Thoracic aorta (tissue), 2 donors: ENCODE results near the gene PUS7. TPM values are rescaled to one million over a fixed set of nuclear protein-coding genes. Genes with fewer than 3 reads are reported as not detected.
"Not testable (repeated sequence)": the region's sequence is repeated elsewhere in the genome, so short reads cannot be mapped to it uniquely, and the experiment has no call there.

Experiments used
- ATAC-seq: fragments of 150-250 bp; one replicate; pipeline ENCODE4 v1.8.0; 2017; ENCODE audit warnings: low read depth; ENCODE audit not compliant: insufficient number of reproducible peaks, low FRiP score
- DNase-seq: peaks from one replicate; pipeline ENCODE4 v3.0.0-alpha.2; 2020; ENCODE audit warnings: low spot score
- H3K27ac ChIP-seq, 2 donors: fragments of 200-600 bp; sonication (generic); 1 replicate in 1 of 2; 2 replicates in 1 of 2; pipeline ENCODE4 v1.5.1; 2016; ENCODE audit warnings: mild to moderate bottlenecking in 2 of 2, moderate library complexity in 2 of 2
- H3K27me3 ChIP-seq: fragments of 200-600 bp; sonication (generic); replicated peaks from 2 replicates; pipeline ENCODE4 v1.6.0; 2016; ENCODE audit warnings: mild to moderate bottlenecking; ENCODE audit not compliant: insufficient read depth
- H3K36me3 ChIP-seq: fragments of 200-600 bp; sonication (generic); one replicate; pipeline ENCODE4 v1.5.1; 2016
- H3K4me1 ChIP-seq, 2 donors: fragments of 200-600 bp; sonication (generic); 1 replicate in 1 of 2; 2 replicates in 1 of 2; pipeline versions ENCODE4 v1.5.1 to v1.6.0; 2016; ENCODE audit warnings: low read depth in 2 of 2, mild to moderate bottlenecking in 1 of 2; ENCODE audit not compliant: control insufficient read depth in 1 of 2
- H3K4me3 ChIP-seq: fragments of 200-600 bp; sonication (generic); 2 replicates; pipeline ENCODE4 v1.5.1; 2016; ENCODE audit warnings: mild to moderate bottlenecking
- H3K9me3 ChIP-seq: fragments of 200-600 bp; sonication (generic); 2 replicates; pipeline ENCODE4 v1.5.1; 2016
- total RNA-seq, 2 donors: library from RNA; depleted of rRNA; stranded (reverse); fragments of >200 nt; gene quantifications; one replicate each; pipeline versions ENCODE4 v1.1.0 to v1.2.3, GENCODE V29; 2016
- TF ChIP-seq, protein P1 (sequence below): fragments of 200-600 bp; sonication (generic); IDR thresholded peaks from one replicate; pipeline ENCODE4 v1.5.1; 2019; ENCODE audit warnings: antibody characterized with exemption

Gene PUS7
- total RNA-seq, 2 donors from 2014 or later = 4.1 to 20.6 TPM

DNA sequence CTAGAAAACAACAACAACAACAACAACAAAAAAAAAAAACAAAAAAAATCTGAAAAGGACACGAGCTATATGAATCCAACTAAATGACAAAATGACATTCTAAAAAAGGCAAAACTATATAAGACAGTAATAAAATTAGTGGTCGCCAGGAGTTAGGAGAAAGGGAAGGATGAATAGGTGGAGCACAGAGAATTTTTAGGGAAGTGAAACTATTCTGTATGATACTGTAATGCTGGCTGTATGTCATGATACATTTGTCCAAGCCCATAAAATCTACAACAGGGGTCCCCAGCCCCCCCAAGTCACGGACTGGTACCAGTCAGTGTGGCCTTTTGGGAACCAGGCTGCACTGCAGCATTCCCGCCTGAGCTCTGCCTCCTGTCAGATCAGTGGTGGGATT is 2.8 kb upstream of the PUS7 start:
- TF ChIP-seq, protein P1, sequence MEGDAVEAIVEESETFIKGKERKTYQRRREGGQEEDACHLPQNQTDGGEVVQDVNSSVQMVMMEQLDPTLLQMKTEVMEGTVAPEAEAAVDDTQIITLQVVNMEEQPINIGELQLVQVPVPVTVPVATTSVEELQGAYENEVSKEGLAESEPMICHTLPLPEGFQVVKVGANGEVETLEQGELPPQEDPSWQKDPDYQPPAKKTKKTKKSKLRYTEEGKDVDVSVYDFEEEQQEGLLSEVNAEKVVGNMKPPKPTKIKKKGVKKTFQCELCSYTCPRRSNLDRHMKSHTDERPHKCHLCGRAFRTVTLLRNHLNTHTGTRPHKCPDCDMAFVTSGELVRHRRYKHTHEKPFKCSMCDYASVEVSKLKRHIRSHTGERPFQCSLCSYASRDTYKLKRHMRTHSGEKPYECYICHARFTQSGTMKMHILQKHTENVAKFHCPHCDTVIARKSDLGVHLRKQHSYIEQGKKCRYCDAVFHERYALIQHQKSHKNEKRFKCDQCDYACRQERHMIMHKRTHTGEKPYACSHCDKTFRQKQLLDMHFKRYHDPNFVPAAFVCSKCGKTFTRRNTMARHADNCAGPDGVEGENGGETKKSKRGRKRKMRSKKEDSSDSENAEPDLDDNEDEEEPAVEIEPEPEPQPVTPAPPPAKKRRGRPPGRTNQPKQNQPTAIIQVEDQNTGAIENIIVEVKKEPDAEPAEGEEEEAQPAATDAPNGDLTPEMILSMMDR = no peak
- H3K36me3 ChIP-seq = no peaks in the 10 kb centered on the region
- H3K27ac ChIP-seq = no peak overlapping the region
- no peak for DNase-seq
- H3K9me3 ChIP-seq = no peaks in the 10 kb centered on the region
- peaks cover 5 to 16% of the 10 kb centered on the region in 2 donors for H3K4me1 ChIP-seq
- H3K4me3 ChIP-seq = no peak overlapping the region
- H3K27me3 ChIP-seq = no peaks in the 10 kb centered on the region
- ATAC-seq = no peak

DNA sequence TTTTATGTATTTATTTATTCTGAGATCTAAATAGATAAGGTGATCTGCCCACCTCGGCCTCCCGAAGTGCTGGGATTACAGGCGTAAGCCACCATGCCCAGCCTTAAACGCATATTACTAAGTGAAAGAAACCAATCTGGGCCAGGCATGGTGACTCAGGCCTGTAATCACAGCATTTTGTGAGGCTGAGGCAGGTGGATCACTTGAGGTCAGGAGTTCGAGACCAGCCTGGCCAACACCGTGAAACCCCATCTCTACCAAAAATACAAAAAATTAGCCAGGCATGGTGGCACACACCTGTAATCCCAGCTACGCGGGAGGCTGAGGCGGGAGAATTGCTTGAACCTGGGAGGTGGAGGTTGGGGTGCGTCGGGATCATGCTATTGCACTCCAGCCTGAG is 2.4 kb upstream of the PUS7 start:
- not testable (repeated sequence) for H3K4me3 ChIP-seq, ATAC-seq, H3K36me3 ChIP-seq, H3K27ac ChIP-seq, DNase-seq, H3K27me3 ChIP-seq, H3K9me3 ChIP-seq
- H3K4me1 ChIP-seq = peaks cover 5 to 16% of the 10 kb centered on the region in 2 donors

DNA sequence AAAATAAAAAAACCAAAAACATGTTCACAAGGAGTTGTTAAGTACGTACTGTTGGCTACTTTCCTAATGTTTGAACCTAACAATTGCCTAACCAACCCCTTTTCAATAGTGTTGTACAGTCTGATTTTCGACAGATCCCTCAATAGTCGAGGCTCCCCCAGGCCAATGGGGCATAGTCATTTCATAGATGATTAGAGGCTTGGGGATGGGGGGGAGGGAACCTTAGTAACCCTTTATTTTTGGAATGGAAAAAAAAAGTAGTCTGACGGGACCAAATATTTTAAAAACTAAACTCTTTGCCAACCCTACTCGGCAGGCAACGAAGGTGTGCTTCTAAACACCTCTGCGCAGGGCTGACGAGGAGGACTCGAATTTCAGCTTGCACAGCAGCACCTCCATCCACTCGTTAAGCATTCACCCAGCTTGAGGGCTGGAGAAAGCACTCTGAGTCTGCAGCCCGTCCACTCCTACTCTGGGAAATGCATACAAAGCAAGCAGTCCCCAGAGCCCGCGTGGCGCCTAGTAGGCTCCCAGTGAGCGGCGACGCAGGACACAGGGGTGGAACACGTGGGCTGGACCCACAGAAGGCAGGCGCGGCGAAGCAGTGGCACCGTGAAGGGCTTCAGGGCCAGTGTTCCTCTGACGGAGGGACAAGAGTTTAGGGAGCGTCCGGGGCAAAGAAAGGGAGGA is 899 bp downstream of the PUS7 start:
- TF ChIP-seq, protein P1 = no peak
- H3K9me3 ChIP-seq = no peaks in the 10 kb centered on the region
- peak; percentile 54 for ATAC-seq

DNA sequence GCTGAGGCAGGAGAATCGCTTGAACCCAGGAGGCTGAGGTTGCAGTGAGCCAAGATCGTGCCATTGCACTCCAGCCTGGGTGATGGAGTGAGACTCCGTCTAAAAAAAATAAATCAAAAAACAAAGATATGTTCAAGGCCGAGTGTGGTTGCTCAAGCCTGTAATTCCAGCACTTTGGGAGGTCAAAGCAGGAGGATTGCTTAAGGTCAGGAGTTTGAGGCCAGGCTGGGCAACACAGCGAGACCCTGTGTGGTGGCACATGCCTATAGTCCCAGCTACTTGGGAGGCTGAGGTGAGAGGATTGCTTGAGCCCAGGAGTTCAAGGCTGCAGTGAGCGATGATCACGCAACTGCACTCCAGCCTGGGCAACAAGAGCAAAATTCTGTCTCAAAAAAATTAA is 1.5 kb downstream of the PUS7 start:
- H3K27me3 ChIP-seq, DNase-seq, ATAC-seq, H3K36me3 ChIP-seq, H3K9me3 ChIP-seq: not testable (repeated sequence)
- H3K4me3 ChIP-seq = peak overlapping the region; percentile 69
- peaks cover 5 to 16% of the 10 kb centered on the region in 2 donors for H3K4me1 ChIP-seq
- peak overlapping the region in 1 of 2 donors; percentile 84 for H3K27ac ChIP-seq

More for the DNA sequence above, 899 bp downstream of the PUS7 start:
- Histone ChIP-seq H3K27me3 (no peaks in the 10 kb centered on the region), H3K4me3 (peak overlapping the region; percentile 69), H3K36me3 (no peaks in the 10 kb centered on the region), H3K4me1 (peaks cover 5 to 16% of the 10 kb centered on the region in 2 donors), H3K27ac (peak overlapping the region; percentile 84 to 93)
- DNase-seq = peak; percentile 25

DNA sequence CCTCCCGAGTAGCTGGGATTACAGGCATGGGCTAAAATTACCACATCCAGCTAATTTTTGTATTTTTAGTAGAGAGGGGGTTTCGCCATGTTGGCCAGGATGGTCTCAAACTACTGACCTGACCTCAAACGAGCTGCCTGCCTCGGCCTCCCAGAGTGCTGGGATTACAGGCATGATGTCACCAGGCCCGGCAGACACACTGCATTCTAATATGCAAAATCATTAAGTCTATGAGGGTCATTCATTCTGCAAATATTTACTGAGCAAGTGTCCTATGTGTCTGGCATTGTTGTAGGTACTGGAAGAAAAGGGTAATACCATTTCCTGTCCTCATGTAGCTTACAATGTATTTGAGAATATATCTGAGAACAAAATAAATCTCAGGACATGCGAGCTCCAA is 2.7 kb downstream of the PUS7 start:
- DNase-seq = no peak
- no peak overlapping the region for H3K4me3 ChIP-seq
- no peak overlapping the region for H3K27ac ChIP-seq
- H3K36me3 ChIP-seq = no peaks in the 10 kb centered on the region
- TF ChIP-seq, protein P1 = no peak
- no peaks in the 10 kb centered on the region for H3K27me3 ChIP-seq
- H3K4me1 ChIP-seq = peaks cover 5 to 16% of the 10 kb centered on the region in 2 donors
- no peak for ATAC-seq
- H3K9me3 ChIP-seq = no peaks in the 10 kb centered on the region

DNA sequence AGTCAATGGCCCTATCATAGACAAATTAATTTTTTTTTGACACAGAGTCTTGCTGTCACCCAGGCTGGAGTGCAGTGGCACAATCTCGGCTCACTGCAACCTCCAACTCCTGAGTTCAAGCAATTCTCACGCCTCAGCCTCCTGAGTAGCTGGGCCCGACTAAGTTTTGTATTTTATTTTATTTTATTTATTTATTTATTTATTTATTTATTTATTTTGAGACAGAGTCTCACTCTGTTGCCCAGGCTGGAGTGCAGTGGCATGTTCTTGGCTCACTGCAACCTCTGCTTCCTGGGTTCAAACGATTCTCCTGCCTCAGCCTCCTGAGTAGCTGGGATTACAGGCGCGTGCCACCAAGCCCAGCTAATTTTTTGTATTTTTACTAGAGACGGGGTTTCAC is 6.5 kb downstream of the PUS7 start:
- DNase-seq, H3K4me3 ChIP-seq, H3K36me3 ChIP-seq, H3K27ac ChIP-seq, H3K4me1 ChIP-seq, H3K9me3 ChIP-seq, ATAC-seq, H3K27me3 ChIP-seq: not testable (repeated sequence)
